ENCODE measurements around the gene KIAA0513.

KIAA0513 gene

DNA sequence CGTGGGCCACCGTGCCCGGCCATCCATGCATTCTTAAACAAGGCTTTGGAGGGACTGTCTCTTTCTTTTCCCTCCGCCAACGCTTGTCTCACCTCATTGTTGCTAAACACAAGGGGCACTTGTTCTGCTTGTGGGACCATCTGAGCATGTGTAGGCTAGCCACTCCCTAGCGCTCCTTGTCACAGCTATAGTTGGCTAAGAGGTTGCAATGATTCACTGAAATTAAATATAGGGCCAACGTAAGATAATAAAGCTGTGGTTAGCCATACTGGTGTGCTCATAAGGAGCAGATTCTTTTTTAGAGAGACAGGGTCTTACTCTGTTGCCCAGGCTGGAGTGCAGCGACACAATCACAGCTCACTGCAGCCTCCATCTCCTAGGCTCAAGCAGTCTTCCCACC, 41.2 kb downstream of the KIAA0513 start:
- Histone ChIP-seq H3K36me3 (ENCODE audit: control insufficient read depth, insufficient read depth, low read length) (no peaks in the 10 kb centered on the region), H3K4me3 (ENCODE audit: low read depth, low read length) (no peak overlapping the region), H3K9ac (ENCODE audit: low read depth, low read length) (no peak overlapping the region), H3K27me3 (ENCODE audit: control insufficient read depth, insufficient read depth, low read length) (no peaks in the 10 kb centered on the region), H3K9me3 (ENCODE audit: control insufficient read depth, insufficient read depth, low read length) (no peaks in the 10 kb centered on the region), H3K4me1 (ENCODE audit: control insufficient read depth, insufficient read depth, low read length) (no peaks in the 10 kb centered on the region)

GRCh38 chr16:85069171-85069570, 41.6 kb downstream of the KIAA0513 start:
- no peaks in the 10 kb centered on the region for H3K36me3 ChIP-seq (ENCODE audit: control insufficient read depth, insufficient read depth, low read length)

DNA sequence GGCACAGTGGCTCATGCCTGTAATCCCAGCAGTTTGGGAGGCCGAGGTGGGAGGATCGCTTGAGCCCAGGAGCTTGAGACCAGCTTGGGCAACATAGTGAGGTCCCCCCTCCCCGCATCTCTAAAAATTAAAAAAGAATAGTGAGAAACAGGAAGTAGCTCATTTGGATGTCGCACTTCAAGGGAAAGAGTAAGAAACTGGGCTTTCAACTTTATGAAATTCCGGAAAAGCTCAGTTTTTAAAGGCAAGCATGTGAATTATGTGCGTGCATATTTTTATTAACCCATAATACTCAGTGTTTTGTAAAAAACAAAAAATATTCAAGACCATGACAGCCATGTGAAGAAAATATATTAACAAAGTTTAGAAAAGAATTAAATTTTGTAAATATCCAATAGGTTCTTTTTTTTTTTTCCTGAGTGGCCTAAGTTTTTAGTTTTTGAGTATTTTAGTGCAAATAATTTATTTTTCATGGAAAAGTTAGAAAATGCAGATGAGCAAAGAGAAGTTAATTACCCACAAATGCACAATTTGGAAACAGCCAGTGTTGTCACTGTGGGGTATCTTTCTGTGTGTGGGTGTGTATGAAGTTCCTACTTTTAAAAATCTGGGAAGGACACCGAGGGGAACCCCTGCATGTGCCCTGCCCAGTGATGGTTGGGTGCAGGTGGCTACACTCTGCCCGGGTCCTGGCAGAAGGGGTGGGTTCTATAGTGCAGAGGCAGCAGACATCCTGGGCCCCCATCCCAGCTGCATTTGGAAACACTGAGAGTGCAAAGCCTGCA, 44.7 kb downstream of the KIAA0513 start:
- Histone ChIP-seq H3K4me3 (ENCODE audit: low read depth, low read length) (no peak overlapping the region), H3K9me3 (ENCODE audit: control insufficient read depth, insufficient read depth, low read length) (no peaks in the 10 kb centered on the region), H3K9ac (ENCODE audit: low read depth, low read length) (no peak overlapping the region), H3K4me1 (ENCODE audit: control insufficient read depth, insufficient read depth, low read length) (peaks cover 4% of the 10 kb centered on the region), H3K27me3 (ENCODE audit: control insufficient read depth, insufficient read depth, low read length) (peaks cover 8% of the 10 kb centered on the region), H3K36me3 (ENCODE audit: control insufficient read depth, insufficient read depth, low read length) (no peaks in the 10 kb centered on the region)

More at GRCh38 chr16:85069171-85069570, 41.6 kb downstream of the KIAA0513 start:
- H3K4me1 ChIP-seq (ENCODE audit: control insufficient read depth, insufficient read depth, low read length): no peaks in the 10 kb centered on the region
- no peaks in the 10 kb centered on the region for H3K9me3 ChIP-seq (ENCODE audit: control insufficient read depth, insufficient read depth, low read length)
- no peak overlapping the region for H3K9ac ChIP-seq (ENCODE audit: low read depth, low read length)
- no peak overlapping the region for H3K4me3 ChIP-seq (ENCODE audit: low read depth, low read length)
- H3K27me3 ChIP-seq (ENCODE audit: control insufficient read depth, insufficient read depth, low read length): no peaks in the 10 kb centered on the region

DNA sequence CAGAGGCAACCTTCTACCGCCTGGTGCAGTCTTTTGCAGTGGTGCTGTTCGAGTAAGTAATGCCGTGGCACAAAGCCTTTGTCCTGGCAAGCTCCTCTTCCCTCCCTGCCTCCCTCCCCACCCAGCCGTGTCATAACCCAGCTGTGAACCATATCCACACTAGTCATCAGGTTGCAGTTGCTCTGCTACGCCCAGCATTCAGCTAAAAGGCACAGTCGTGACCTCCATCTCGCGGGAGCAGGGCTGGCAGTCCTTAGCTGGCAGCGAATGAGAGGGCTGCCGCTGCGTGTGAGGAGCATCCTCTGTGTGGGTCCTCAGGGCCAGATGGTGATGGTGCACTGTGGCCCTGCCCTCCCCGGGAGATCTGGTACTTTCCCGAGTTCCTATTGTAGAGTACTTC, 45.4 kb downstream of the KIAA0513 start:
- H3K36me3 ChIP-seq (ENCODE audit: control insufficient read depth, insufficient read depth, low read length): no peaks in the 10 kb centered on the region
- H3K4me1 ChIP-seq (ENCODE audit: control insufficient read depth, insufficient read depth, low read length): peaks cover 4% of the 10 kb centered on the region
- H3K9ac ChIP-seq (ENCODE audit: low read depth, low read length): no peak overlapping the region
- no peaks in the 10 kb centered on the region for H3K9me3 ChIP-seq (ENCODE audit: control insufficient read depth, insufficient read depth, low read length)
- H3K27me3 ChIP-seq (ENCODE audit: control insufficient read depth, insufficient read depth, low read length): peaks cover 8% of the 10 kb centered on the region
- no peak overlapping the region for H3K4me3 ChIP-seq (ENCODE audit: low read depth, low read length)

- no peak overlapping the region for H3K9ac ChIP-seq (ENCODE audit: low read depth, low read length)
- peaks cover 4% of the 10 kb centered on the region for H3K4me1 ChIP-seq (ENCODE audit: control insufficient read depth, insufficient read depth, low read length)
- no peaks in the 10 kb centered on the region for H3K36me3 ChIP-seq (ENCODE audit: control insufficient read depth, insufficient read depth, low read length)
- no peaks in the 10 kb centered on the region for H3K9me3 ChIP-seq (ENCODE audit: control insufficient read depth, insufficient read depth, low read length)
- H3K4me3 ChIP-seq (ENCODE audit: low read depth, low read length): no peak overlapping the region
- peaks cover 9% of the 10 kb centered on the region for H3K27me3 ChIP-seq (ENCODE audit: control insufficient read depth, insufficient read depth, low read length)
Measured at GRCh38 chr16:85074225-85074914, 46.8 kb downstream of the KIAA0513 start.

- H3K36me3 ChIP-seq (ENCODE audit: control insufficient read depth, insufficient read depth, low read length): no peaks in the 10 kb centered on the region
Measured at GRCh38 chr16:85075236-85075924, 47.8 kb downstream of the KIAA0513 start.

GRCh38 chr16:85077039-85077438, 49.4 kb downstream of the KIAA0513 start:
- peaks cover 11% of the 10 kb centered on the region for H3K4me1 ChIP-seq (ENCODE audit: control insufficient read depth, insufficient read depth, low read length)
- no peaks in the 10 kb centered on the region for H3K9me3 ChIP-seq (ENCODE audit: control insufficient read depth, insufficient read depth, low read length)
- H3K36me3 ChIP-seq (ENCODE audit: control insufficient read depth, insufficient read depth, low read length): no peaks in the 10 kb centered on the region
- H3K27me3 ChIP-seq (ENCODE audit: control insufficient read depth, insufficient read depth, low read length): peaks cover 20% of the 10 kb centered on the region
- no peak overlapping the region for H3K4me3 ChIP-seq (ENCODE audit: low read depth, low read length)
- H3K9ac ChIP-seq (ENCODE audit: low read depth, low read length): no peak overlapping the region

More at GRCh38 chr16:85075236-85075924, 47.8 kb downstream of the KIAA0513 start:
- peaks cover 10% of the 10 kb centered on the region for H3K27me3 ChIP-seq (ENCODE audit: control insufficient read depth, insufficient read depth, low read length)
- H3K9ac ChIP-seq (ENCODE audit: low read depth, low read length): no peak overlapping the region
- H3K4me1 ChIP-seq (ENCODE audit: control insufficient read depth, insufficient read depth, low read length): peaks cover 4% of the 10 kb centered on the region
- H3K4me3 ChIP-seq (ENCODE audit: low read depth, low read length): no peak overlapping the region
- no peaks in the 10 kb centered on the region for H3K9me3 ChIP-seq (ENCODE audit: control insufficient read depth, insufficient read depth, low read length)

- H3K36me3 ChIP-seq (ENCODE audit: control insufficient read depth, insufficient read depth, low read length): no peaks in the 10 kb centered on the region
- peaks cover 16% of the 10 kb centered on the region for H3K4me1 ChIP-seq (ENCODE audit: control insufficient read depth, insufficient read depth, low read length)
- H3K27me3 ChIP-seq (ENCODE audit: control insufficient read depth, insufficient read depth, low read length): peaks cover 25% of the 10 kb centered on the region
- H3K9me3 ChIP-seq (ENCODE audit: control insufficient read depth, insufficient read depth, low read length): no peaks in the 10 kb centered on the region
- H3K9ac ChIP-seq (ENCODE audit: low read depth, low read length): no peak overlapping the region
- H3K4me3 ChIP-seq (ENCODE audit: low read depth, low read length): no peak overlapping the region
Measured at GRCh38 chr16:85077576-85078125, 50.1 kb downstream of the KIAA0513 start.

DNA sequence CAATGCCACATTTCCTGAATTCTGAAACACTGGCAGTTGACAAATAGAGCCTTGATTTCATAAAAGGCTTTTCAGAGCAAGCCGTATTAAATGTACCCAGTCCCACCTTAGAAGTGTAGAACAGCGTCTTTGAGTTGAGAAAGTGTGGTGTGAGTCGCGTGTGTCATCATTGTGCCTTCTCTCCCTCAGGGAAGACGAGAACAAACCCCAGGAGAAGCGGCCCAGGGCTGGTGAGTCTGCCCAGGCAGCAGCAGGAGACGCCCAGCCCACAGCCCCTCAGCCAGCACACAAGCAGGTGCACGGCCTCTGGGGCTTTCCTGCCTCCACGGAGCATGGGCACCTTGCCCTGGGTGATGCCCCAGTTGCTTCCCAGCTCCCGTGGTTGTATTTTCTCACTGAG, 50.6 kb downstream of the KIAA0513 start:
- Histone ChIP-seq H3K4me1 (ENCODE audit: control insufficient read depth, insufficient read depth, low read length) (peaks cover 16% of the 10 kb centered on the region), H3K36me3 (ENCODE audit: control insufficient read depth, insufficient read depth, low read length) (no peaks in the 10 kb centered on the region), H3K9me3 (ENCODE audit: control insufficient read depth, insufficient read depth, low read length) (no peaks in the 10 kb centered on the region), H3K9ac (ENCODE audit: low read depth, low read length) (no peak overlapping the region), H3K27me3 (ENCODE audit: control insufficient read depth, insufficient read depth, low read length) (peaks cover 25% of the 10 kb centered on the region), H3K4me3 (ENCODE audit: low read depth, low read length) (no peak overlapping the region)

DNA sequence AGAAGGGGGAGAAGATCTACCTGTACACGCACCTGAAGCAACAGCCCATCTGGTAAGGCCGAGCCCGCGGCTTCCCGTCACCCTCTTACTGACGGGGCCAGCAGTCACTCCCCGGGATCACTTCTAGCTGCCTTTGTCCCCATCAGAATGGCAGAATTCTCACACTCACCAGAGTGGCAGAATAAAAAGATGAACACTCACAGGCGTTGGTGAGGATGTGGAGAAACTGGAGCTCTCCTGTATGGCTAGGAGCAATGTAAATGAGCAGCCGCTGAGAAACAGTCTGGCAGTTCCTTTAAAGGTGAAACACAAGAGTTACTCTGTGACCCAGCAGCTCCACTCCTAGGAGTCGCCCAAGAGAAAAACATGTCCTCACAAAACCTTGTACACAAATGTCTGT, 51.4 kb downstream of the KIAA0513 start:
- peaks cover 25% of the 10 kb centered on the region for H3K27me3 ChIP-seq (ENCODE audit: control insufficient read depth, insufficient read depth, low read length)
- no peak overlapping the region for H3K4me3 ChIP-seq (ENCODE audit: low read depth, low read length)
- H3K9me3 ChIP-seq (ENCODE audit: control insufficient read depth, insufficient read depth, low read length): no peaks in the 10 kb centered on the region
- H3K4me1 ChIP-seq (ENCODE audit: control insufficient read depth, insufficient read depth, low read length): peaks cover 20% of the 10 kb centered on the region
- H3K36me3 ChIP-seq (ENCODE audit: control insufficient read depth, insufficient read depth, low read length): no peaks in the 10 kb centered on the region
- H3K9ac ChIP-seq (ENCODE audit: low read depth, low read length): no peak overlapping the region

GRCh38 chr16:85079785-85080570, 52.4 kb downstream of the KIAA0513 start:
- Histone ChIP-seq H3K9ac (ENCODE audit: low read depth, low read length) (no peak overlapping the region), H3K4me3 (ENCODE audit: low read depth, low read length) (no peak overlapping the region), H3K27me3 (ENCODE audit: control insufficient read depth, insufficient read depth, low read length) (peaks cover 30% of the 10 kb centered on the region), H3K9me3 (ENCODE audit: control insufficient read depth, insufficient read depth, low read length) (no peaks in the 10 kb centered on the region), H3K4me1 (ENCODE audit: control insufficient read depth, insufficient read depth, low read length) (peaks cover 20% of the 10 kb centered on the region), H3K36me3 (ENCODE audit: control insufficient read depth, insufficient read depth, low read length) (no peaks in the 10 kb centered on the region)

Data from iPS-15b (cell line).